Ureter (tissue), 1 donor: ENCODE results near the gene SBF1. TPM values are rescaled to one million over a fixed set of nuclear protein-coding genes. Genes with fewer than 3 reads are reported as not detected.
"Not testable (repeated sequence)": the region's sequence is repeated elsewhere in the genome, so short reads cannot be mapped to it uniquely, and the experiment has no call there.

Experiments
- DNase-seq: peaks from one replicate; pipeline ENCODE4 v3.0.0-alpha.2; 2020; ENCODE audit warnings: low spot score
- total RNA-seq: library from RNA; stranded (reverse); gene quantifications from one replicate; pipeline ENCODE4 v1.2.4, GENCODE V29; 2023
- donor health status: DM: yes; HTN: yes; CAD: no.

Gene SBF1
- total RNA-seq, 1 donor from 2014 or later: 79.2 TPM

- DNase-seq: no peak
Observed at GRCh38 chr22:50432131-50432876, 42.5 kb downstream of the SBF1 start.

DNA sequence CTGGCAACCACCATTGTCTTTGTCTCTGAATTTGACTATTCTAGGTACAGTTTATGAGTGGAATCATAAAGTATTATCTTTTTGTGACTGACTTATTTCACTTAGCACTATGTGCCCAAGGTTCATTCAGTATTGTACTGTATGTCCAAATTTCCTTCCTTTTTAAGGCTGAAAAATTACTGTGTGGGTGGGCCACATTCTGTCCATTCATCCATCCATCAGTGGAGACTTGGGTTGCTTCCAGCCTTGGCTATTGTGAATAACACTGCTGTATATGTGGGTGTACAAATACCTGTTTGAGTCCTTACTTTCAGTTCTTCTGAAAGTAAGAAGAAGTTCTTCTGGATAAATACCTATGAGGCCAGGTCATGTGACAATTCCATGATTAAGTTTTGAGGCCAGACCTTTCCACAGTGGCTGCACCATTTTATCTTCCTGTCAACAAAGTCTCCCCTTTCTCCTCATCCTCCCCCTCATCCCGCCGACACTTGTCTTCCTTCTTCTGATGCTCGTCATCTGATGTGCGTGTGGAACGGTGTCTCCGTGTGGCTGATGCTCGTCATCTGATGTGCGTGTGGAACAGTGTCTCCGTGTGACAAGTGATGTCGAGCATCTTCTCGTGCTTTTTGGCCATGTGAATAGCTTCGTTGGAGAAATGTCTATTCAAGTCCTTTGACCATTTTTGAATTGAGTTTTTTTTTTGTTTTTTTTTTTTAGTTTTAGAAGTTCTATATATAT lies 49.5 kb downstream of the SBF1 start:
- no peak for DNase-seq

DNA sequence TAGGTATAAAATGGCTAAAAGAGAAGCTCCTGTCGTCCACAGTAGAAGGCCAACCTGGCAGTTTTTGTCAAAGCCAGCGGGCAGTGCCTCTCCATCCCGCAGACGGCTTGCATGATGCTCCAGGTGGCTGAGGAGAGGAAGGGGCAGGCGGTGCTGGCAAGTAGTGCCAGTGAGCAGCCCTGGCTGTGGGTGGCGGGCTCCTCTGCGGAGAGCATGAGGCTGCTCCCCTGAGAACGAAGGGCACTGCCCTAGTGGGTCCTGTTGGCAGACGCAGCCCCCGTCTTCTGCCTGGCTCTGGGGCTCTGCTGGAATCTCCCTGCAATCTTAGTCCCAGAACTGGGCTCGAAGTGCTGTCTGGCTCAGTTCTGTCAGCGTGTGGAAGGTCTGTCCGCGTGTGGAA lies 50.9 kb downstream of the SBF1 start:
- no peak for DNase-seq

GRCh38 chr22:50422961-50423815 lies 51.6 kb downstream of the SBF1 start:
- no peak for DNase-seq

DNA sequence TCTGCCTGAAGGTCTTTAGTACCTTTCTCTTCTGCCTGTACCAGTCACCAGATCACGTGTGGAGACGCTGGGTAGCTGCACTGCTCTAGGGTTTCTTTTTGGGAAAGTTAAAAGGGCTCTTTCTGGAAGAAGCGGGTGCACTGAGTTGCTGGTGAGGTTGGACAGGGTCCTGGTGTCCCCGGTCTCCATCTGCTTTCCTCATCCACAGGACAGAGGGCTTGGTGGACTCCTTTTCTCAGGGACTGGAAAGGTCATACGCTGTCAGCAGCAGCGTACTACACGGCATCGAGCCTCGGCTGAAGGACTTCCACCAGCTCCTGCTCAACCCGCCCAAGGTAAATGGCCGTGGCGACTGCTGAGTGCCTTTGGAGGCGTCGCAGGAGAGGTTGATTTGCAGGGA lies 52.8 kb downstream of the SBF1 start:
- DNase-seq: no peak

- DNase-seq: no peak
Observed at GRCh38 chr22:50420581-50420980, 54.3 kb downstream of the SBF1 start.

GRCh38 chr22:50420015-50420414 lies 54.8 kb downstream of the SBF1 start:
- DNase-seq: no peak

GRCh38 chr22:50419116-50419515 lies 55.7 kb downstream of the SBF1 start:
- DNase-seq: no peak

DNA sequence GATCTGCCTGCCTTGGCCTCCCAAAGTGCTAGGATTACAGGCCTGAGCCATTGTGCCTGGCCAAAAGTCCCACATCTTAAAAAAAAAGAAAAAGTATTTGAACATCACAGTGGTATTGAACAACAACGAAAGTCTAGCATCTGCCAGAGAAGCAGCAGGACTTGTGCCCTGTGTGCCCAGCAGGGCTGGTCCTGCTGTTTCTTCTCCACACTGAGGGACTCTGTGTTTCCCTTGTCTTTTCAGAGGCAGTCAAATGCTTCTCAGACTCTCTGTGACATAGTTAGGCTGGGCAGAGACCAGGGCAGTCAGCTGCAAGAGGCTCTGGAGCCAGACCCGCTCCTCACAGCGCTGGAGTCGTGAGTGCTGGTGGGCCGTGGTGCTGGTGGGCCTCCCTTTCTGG lies 56.2 kb downstream of the SBF1 start:
- no peak for DNase-seq

DNA sequence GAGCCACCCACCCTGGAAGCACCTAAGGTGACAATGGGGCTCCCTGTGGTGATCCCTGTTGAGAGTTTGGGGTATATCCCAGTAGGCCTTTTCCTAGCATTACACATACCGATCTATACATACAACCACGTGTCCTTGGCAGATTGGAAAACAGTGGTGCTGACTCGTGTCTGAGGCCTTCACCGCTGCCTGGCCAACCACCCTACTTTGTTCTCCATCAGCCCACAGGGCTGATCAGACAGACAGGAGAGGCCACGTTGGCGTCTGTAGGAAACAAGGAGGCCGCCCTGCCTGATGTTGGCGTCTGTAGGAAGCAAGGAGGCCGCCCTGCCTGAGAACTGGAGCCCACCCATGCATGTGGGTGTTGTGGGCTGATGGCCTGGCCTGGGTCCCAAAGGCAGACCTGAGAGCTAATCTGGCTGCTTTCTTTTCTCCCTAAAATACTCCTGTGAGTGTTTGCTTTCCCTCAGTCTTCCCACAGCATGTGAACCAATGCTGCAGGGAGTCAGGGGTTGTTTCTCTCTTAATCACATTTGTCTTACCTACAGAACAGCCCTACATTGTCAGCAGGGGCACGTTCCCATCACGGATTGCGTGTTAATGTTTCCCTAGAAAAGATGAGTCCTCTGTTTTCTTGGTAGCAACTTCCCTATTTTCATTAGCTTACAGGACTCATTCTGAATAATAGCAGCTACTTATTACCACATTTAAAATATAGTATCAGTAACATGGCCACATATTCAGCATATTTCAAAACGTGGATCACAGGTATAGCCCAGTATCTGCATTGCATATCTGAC lies 57.2 kb downstream of the SBF1 start:
- DNase-seq: no peak

- DNase-seq: no peak
Observed at GRCh38 chr22:50416996-50417395, 57.8 kb downstream of the SBF1 start.

GRCh38 chr22:50415426-50415825 lies 59.4 kb downstream of the SBF1 start:
- DNase-seq: no peak

GRCh38 chr22:50414476-50415248 lies 60.2 kb downstream of the SBF1 start:
- no peak for DNase-seq

DNA sequence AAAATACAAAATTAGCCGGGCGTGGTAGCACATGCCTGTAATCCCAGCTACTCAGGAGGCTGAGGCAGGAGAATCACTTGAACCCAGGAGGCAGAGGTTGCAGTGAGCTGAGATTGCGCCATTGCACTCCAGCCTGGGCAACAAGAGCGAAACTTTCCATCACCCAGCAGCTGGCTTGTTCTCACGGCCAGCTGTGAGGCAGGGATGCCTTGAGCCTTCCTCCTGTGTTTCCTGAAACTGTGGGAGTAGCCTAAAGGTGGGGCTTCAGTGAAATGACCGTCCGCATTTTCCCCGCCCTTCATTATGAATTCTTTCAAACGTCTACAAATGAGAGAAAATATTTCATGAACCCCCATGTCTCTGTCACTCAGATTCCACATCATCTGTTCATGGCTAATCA lies 65.9 kb downstream of the SBF1 start:
- DNase-seq: not testable (repeated sequence)

DNA sequence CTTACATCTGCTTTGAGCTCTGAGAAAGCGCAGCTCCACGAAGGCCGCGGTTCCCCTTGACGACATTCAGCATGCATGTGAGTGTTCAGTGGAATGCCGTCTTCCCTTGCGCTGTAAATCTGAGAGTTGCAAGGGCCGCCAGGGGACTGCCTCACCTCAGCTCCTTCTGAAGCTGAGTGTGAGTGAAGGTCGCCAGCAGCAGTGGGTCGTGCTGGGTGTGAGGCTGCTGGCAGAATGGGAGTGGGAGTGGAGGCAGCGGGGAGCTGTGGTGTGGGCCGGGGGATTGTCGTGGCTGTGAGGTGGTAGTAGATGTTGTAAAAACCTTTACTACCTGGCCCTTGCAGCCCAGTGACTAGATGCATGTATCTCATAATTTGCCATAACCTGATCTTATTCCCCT lies 66.5 kb downstream of the SBF1 start:
- no peak for DNase-seq

DNA sequence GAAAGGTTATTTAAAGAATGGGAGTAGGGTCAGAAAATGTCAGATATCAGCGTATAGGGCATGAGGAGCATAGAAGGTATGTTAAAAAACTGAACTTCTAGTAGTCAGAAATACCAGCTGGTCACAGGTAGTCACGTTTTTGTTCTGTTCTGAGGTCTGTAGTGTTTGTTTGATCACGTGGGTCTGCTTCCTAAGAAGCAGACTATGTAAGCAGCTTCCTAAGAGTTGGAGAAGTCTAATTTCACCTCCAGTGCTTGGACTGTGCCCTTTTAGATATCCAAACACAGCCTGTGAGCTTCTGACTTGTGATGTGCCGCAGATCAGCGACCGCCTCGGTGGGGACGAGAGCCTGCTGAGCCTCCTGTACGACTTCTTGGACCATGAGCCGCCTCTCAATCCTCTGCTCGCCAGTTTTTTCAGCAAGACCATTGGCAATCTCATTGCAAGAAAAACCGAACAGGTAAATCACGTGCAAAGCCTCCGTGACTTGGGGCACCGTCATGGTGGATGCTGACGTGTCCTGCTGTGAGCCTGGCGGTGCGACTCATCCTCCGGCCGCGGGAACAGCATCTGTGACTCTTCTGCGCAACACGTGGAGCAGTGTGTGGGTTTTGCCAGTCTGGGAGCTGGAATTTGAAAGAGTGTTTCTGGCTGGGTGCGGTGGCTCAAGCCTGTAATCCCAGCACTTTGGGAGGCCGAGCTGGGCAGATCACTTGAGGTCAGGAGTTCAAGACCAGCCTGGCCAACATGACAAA lies 68.2 kb downstream of the SBF1 start:
- DNase-seq: no peak

DNA sequence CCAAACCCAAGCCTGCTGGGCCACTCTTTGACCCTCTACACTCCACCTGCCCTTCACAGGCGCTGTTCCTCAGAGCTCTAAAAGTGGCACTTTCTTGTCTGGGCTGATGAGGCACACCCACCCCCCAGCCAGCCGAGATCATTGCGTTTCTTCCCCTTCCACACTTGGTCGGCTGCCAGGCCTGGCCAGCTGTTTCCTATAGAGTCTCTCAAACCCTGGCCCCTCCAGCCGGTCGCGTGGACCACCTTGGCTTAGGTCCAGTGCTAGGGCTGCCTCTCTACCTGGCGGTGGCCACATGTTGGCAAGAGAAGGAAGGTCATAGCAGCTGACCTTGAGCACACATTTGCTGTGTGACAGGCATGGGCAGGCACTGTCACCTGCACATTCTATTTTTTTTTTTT lies 71.1 kb downstream of the SBF1 start:
- peak; percentile 56 for DNase-seq

GRCh38 chr22:50401907-50402306 lies 72.9 kb downstream of the SBF1 start:
- no peak for DNase-seq

DNA sequence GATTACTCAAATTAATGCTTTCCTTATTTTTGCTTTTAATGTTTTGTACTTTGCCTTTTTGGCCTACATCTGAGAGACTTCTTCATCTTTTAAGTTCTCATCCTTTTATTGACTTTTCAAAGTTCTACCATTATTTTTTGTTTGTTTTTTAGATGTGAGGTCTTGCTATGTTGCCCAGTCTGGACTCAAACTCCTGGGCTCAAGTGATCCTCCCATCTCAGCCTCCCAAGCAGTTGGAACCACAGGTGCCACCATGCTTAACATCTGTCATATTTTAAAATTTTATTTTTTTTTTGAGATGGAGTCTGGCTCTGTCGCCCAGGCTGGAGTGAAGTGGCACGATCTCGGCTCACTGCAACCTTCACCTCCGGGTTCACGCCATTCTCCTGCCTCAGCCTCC lies 73.9 kb downstream of the SBF1 start:
- no peak for DNase-seq

DNA sequence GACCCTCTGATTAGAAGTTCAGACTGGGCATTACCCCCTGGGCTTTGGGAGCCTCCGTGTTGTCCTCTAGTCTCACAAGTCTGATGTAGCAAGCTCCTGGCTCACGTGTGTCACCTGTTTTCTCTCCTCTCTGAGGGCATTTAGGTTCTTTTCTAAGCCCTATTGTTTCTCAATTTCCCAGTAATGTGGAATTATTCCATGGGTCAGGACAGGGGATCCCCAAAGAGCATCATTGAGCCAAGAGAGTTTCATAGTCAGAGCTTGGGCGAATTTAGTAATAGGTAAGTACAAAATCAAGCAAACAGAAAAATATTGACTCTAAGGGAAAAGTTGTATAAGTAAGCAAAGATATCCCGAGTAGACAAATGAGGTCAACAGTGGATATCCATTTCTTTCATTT lies 74.4 kb downstream of the SBF1 start:
- no peak for DNase-seq
